GM19455 (cell line): Measurements from ENCODE around the gene TMEM254.
"Not testable (repeated sequence)": the region's sequence is repeated elsewhere in the genome, so short reads cannot be mapped to it uniquely, and the experiment has no call there.

Source experiments
- ATAC-seq: cut with Tn5 transposase; IDR thresholded peaks from one replicate; pipeline ENCODE4 v1.9.1; 2021; ENCODE audit not compliant: unreplicated experiment

TMEM254 gene

GRCh38 chr10:80132299-80133139, 54.1 kb downstream of the TMEM254 start, which contains the start of gene PLAC9:
Gene PLAC9, plus strand, starts transcription at chr10:80132730. Its CDS starts 33 bp downstream, at chr10:80132763.
- ATAC-seq: no peak

- ATAC-seq: no peak
Measured at GRCh38 chr10:80133206-80133605, 54.7 kb downstream of the TMEM254 start.

- ATAC-seq: not testable (repeated sequence)
Measured at GRCh38 chr10:80133687-80134086, 55.2 kb downstream of the TMEM254 start.

GRCh38 chr10:80136134-80136571, 57.7 kb downstream of the TMEM254 start:
- no peak for ATAC-seq

GRCh38 chr10:80137031-80137862, 58.8 kb downstream of the TMEM254 start:
- ATAC-seq: no peak

GRCh38 chr10:80137920-80138319, 59.5 kb downstream of the TMEM254 start:
- ATAC-seq: no peak

GRCh38 chr10:80139265-80139664, 60.8 kb downstream of the TMEM254 start:
- ATAC-seq: no peak

- ATAC-seq: no peak
Measured at GRCh38 chr10:80140251-80140650, 61.8 kb downstream of the TMEM254 start.

- ATAC-seq: no peak
Measured at GRCh38 chr10:80141696-80142460, 63.4 kb downstream of the TMEM254 start.
